Smooth muscle cell (in vitro differentiated cells): ENCODE data around the gene KHDC3L. TPM values are rescaled to one million over a fixed set of nuclear protein-coding genes. Genes with fewer than 3 reads are reported as not detected.

Experiments
- DNase-seq: peaks from one replicate; lab custom pipeline; 2025; ENCODE audit not compliant: unreplicated experiment; lab: John Stamatoyannopoulos, UW
- H2AFZ ChIP-seq: fragments of 200-600 bp; sonication (generic); 2 replicates; pipeline ENCODE4 v1.6.0; 2016; ENCODE audit warnings: antibody characterized with exemption, low read depth, mild to moderate bottlenecking
- H3F3A ChIP-seq: fragments of 200-600 bp; sonication (generic); 2 replicates; pipeline ENCODE4 v1.6.0; 2017; ENCODE audit warnings: antibody characterized with exemption, low read depth
- H3K27ac ChIP-seq: fragments of 200-600 bp; sonication (generic); 2 replicates; pipeline ENCODE4 v1.5.1; 2016; ENCODE audit warnings: low read depth, mild to moderate bottlenecking
- H3K27me3 ChIP-seq: fragments of 200-600 bp; sonication (generic); 2 replicates; pipeline ENCODE4 v1.6.1; 2016; ENCODE audit warnings: low read depth, mild to moderate bottlenecking
- H3K36me3 ChIP-seq: fragments of 200-600 bp; sonication (generic); 2 replicates; pipeline ENCODE4 v1.5.1; 2016; ENCODE audit warnings: low read depth
- H3K4me1 ChIP-seq: fragments of 200-600 bp; sonication (generic); 2 replicates; pipeline ENCODE4 v1.5.1; 2016; ENCODE audit warnings: low read depth
- H3K4me2 ChIP-seq: fragments of 200-600 bp; sonication (generic); 2 replicates; pipeline ENCODE4 v1.6.0; 2016; ENCODE audit warnings: mild to moderate bottlenecking
- H3K4me3 ChIP-seq: fragments of 200-600 bp; sonication (generic); 2 replicates; pipeline ENCODE4 v1.5.1; 2016; ENCODE audit warnings: mild to moderate bottlenecking
- H3K79me2 ChIP-seq: fragments of 200-600 bp; sonication (generic); 2 replicates; pipeline ENCODE4 v1.6.0; 2016; ENCODE audit warnings: low read depth, mild to moderate bottlenecking
- H3K9ac ChIP-seq: fragments of 200-600 bp; sonication (generic); 2 replicates; pipeline ENCODE4 v1.6.0; 2016; ENCODE audit warnings: low read depth
- H3K9me3 ChIP-seq: fragments of 200-600 bp; sonication (generic); replicated peaks from 2 replicates; pipeline ENCODE4 v1.5.1; 2016; ENCODE audit warnings: low read depth
- H4K20me1 ChIP-seq: fragments of 200-600 bp; sonication (generic); 2 replicates; pipeline ENCODE4 v1.6.0; 2016; ENCODE audit warnings: low read depth
- WGBS: methylation state at CpG from one replicate; pipeline ENCODE4 v1.1.7; 2016; ENCODE audit warnings: low lambda C conversion rate; 5-methylcytosine and 5-hydroxymethylcytosine counted together
- polyA plus RNA-seq: library from polyadenylated mRNA; unstranded; fragments of >200 nt; fragmentation: Nextera tagmentation; extraction: Ambion mirVana; gene quantifications from 2 replicates; pipeline ENCODE4 v1.2.1, GENCODE V29; 2016
- total RNA-seq: library from RNA; depleted of rRNA; stranded (reverse); fragments of >200 nt; gene quantifications from 2 replicates; pipeline ENCODE4 v1.2.3, GENCODE V29; 2014
- TF ChIP-seq, protein P1 (sequence below): fragments of 200-600 bp; sonication (generic); IDR thresholded peaks from 2 replicates; pipeline ENCODE4 v1.5.1; 2017; ENCODE audit warnings: borderline replicate concordance, mild to moderate bottlenecking, antibody characterized with exemption; ENCODE audit not compliant: insufficient read depth, poor library complexity, severe bottlenecking

KHDC3L gene
- total and polyA plus RNA-seq, 2 experiments from 2014 or later: not detected

DNA sequence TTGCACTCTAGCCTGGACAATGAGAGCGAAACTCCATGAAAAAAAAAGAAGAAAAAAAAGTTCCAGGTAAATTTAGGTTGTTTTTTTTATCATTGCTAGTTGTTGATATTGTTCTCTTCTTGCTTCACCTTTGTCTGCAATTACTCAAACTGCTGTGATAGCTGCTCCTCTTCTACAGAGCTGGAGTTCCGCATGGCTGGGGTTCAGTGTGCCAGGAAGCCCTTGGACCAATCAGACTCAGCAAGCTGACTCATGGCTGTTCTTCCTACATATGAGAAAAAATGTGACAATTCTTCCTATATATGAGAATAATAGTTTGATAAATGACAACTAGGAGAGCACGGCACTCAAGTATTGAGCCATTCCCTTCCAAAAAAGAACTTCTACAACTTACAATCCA lies 36.8 kb upstream of the KHDC3L start:
- no peaks in the 10 kb centered on the region for H3K36me3 ChIP-seq
- no peaks in the 10 kb centered on the region for H3K79me2 ChIP-seq
- WGBS: 94% methylated on average over 3 of the region's 3 CpGs
- H4K20me1 ChIP-seq: no peaks in the 10 kb centered on the region
- DNase-seq: no peak
- no peaks in the 10 kb centered on the region for H3F3A ChIP-seq
- no peaks in the 10 kb centered on the region for H3K27me3 ChIP-seq
- H3K9ac ChIP-seq: no peak overlapping the region
- no peak overlapping the region for H3K4me2 ChIP-seq
- no peak overlapping the region for H3K4me3 ChIP-seq
- H3K4me1 ChIP-seq: no peaks in the 10 kb centered on the region
- no peaks in the 10 kb centered on the region for H3K9me3 ChIP-seq
- no peak overlapping the region for H2AFZ ChIP-seq
- TF ChIP-seq, protein P1, sequence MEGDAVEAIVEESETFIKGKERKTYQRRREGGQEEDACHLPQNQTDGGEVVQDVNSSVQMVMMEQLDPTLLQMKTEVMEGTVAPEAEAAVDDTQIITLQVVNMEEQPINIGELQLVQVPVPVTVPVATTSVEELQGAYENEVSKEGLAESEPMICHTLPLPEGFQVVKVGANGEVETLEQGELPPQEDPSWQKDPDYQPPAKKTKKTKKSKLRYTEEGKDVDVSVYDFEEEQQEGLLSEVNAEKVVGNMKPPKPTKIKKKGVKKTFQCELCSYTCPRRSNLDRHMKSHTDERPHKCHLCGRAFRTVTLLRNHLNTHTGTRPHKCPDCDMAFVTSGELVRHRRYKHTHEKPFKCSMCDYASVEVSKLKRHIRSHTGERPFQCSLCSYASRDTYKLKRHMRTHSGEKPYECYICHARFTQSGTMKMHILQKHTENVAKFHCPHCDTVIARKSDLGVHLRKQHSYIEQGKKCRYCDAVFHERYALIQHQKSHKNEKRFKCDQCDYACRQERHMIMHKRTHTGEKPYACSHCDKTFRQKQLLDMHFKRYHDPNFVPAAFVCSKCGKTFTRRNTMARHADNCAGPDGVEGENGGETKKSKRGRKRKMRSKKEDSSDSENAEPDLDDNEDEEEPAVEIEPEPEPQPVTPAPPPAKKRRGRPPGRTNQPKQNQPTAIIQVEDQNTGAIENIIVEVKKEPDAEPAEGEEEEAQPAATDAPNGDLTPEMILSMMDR: no peak
- H3K27ac ChIP-seq: no peak overlapping the region

DNA sequence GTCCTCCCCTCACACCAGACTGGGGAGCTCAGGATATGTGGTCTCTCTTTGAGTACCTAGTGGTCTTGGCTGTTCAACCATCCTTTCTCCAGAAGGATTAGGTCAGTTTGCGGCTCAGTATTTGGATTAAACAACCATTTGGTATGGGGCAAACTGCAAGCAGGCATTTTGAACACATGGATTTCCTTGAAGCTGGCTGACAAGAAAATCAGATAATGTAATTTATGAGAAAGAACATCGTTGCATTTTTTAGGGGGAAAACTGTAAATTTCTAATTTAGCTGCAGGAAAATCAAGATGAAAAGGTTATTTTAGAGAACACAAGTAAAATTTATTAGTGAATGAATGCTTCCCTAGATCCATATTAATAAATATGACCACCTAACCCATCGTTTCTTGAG lies 33.7 kb upstream of the KHDC3L start:
- Histone ChIP-seq H3K27ac (no peak overlapping the region), H3K79me2 (no peaks in the 10 kb centered on the region), H3K9ac (no peak overlapping the region), H3K4me1 (no peaks in the 10 kb centered on the region), H3K4me3 (no peak overlapping the region), H3K27me3 (peaks cover 8% of the 10 kb centered on the region), H2AFZ (no peak overlapping the region), H4K20me1 (no peaks in the 10 kb centered on the region), H3K36me3 (no peaks in the 10 kb centered on the region), H3K4me2 (no peak overlapping the region), H3F3A (no peaks in the 10 kb centered on the region), H3K9me3 (no peaks in the 10 kb centered on the region)
- no peak for DNase-seq
- WGBS: 89% methylated on average over 3 of the region's 3 CpGs
- TF ChIP-seq, protein P1: no peak

DNA sequence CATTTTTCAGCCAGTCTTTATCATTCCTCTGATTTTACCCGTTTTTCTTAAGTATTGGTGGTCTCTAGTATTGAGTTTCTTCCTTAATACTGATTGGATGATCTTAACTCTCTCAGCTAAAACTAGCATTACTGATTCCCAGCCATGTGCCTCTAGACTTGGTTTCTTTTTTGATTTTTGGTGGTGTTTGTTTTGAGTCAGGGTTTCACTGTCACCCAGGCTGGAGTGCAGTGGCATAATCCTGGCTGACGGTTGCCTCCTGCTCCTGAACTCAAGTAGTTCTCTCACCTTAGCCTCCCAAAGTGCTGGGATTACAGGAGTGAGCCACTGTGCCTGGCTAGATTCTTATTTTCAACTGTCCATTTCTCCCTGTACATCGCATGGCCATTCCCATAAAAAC lies 33.3 kb upstream of the KHDC3L start:
- TF ChIP-seq, protein P1: no peak
- Histone ChIP-seq H3K9me3 (no peaks in the 10 kb centered on the region), H3K4me2 (no peak overlapping the region), H4K20me1 (no peaks in the 10 kb centered on the region), H3K36me3 (no peaks in the 10 kb centered on the region), H3K4me1 (no peaks in the 10 kb centered on the region), H3F3A (no peaks in the 10 kb centered on the region), H3K27me3 (peaks cover 8% of the 10 kb centered on the region), H3K4me3 (no peak overlapping the region), H2AFZ (no peak overlapping the region), H3K79me2 (no peaks in the 10 kb centered on the region), H3K9ac (no peak overlapping the region), H3K27ac (no peak overlapping the region)
- WGBS: 75% methylated on average over 3 of the region's 3 CpGs
- DNase-seq: no peak

DNA sequence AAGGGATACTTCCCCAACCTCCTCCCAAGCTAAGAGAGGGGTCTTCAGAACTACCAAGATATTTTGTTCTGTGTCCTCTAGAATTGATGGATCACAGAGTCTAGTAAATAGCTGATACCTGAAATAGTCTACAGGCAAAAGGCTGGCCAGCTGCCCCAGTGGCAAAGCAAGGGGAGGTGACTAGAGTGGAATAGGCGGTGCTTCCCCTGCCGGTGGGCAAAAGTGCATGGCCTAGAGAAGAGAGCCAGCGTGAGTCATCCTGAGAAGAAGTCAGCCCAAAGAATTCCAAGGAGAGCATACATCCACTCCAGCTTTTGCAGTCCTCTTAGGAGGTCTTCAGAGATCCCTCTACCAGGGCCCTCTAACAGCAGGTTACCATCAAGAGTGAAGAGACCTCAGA lies 23.1 kb upstream of the KHDC3L start:
- Histone ChIP-seq H3K36me3 (no peaks in the 10 kb centered on the region), H3K79me2 (no peaks in the 10 kb centered on the region), H3K27ac (no peak overlapping the region), H3K4me3 (no peak overlapping the region), H2AFZ (no peak overlapping the region), H3K4me1 (no peaks in the 10 kb centered on the region), H3K9me3 (no peaks in the 10 kb centered on the region), H3F3A (no peaks in the 10 kb centered on the region), H3K9ac (no peak overlapping the region), H3K27me3 (peaks cover 4% of the 10 kb centered on the region), H4K20me1 (no peaks in the 10 kb centered on the region), H3K4me2 (no peak overlapping the region)
- DNase-seq: no peak
- 57% methylated on average over 3 of the region's 3 CpGs for WGBS
- TF ChIP-seq, protein P1: no peak
